Tibial nerve (tissue), 3 donors: ENCODE measurements around the gene BCL2L13.

Source experiments
- CTCF ChIP-seq, 5 experiments: fragments of 200-600 bp in 3 of 5; fragments of 450-650 bp in 2 of 5; sonication (generic) in 3 of 5; IDR thresholded peaks; one replicate each; pipeline ENCODE4 v1.5.1; 2016 to 2019; ENCODE audit warnings: antibody characterized with exemption in 5 of 5, mild to moderate bottlenecking in 3 of 5, moderate library complexity in 2 of 5
- POLR2A ChIP-seq, 2 donors: fragments of 450-650 bp; IDR thresholded peaks; one replicate each; pipeline ENCODE4 v1.6.1; 2017; ENCODE audit warnings: antibody characterized with exemption in 2 of 2, mild to moderate bottlenecking in 2 of 2, moderate library complexity in 2 of 2

GRCh38 chr22:17694193-17694592 lies 55.6 kb downstream of the BCL2L13 start:
- TF ChIP-seq POLR2A (IDR thresholded peaks at IDR 0.05): no peak
- TF ChIP-seq CTCF (IDR thresholded peaks at IDR 0.05): no peak
